SHP77 (cell line): ENCODE measurements around the gene CMTM4.
"Not testable (repeated sequence)": the region's sequence is repeated elsewhere in the genome, so short reads cannot be mapped to it uniquely, and the experiment has no call there.

Experiments used
- DNase-seq, 2 experiments: peaks; one replicate each; lab custom pipeline; 2025; lab: John Stamatoyannopoulos, UW

CMTM4 gene

GRCh38 chr16:66592814-66593213 lies 103.7 kb downstream of the CMTM4 start:
- DNase-seq, result no peak

GRCh38 chr16:66592241-66592640 lies 104.3 kb downstream of the CMTM4 start:
- no peak for DNase-seq

GRCh38 chr16:66591018-66591417 lies 105.5 kb downstream of the CMTM4 start:
- DNase-seq, result no peak

GRCh38 chr16:66590322-66590721 lies 106.2 kb downstream of the CMTM4 start:
- no peak for DNase-seq

- no peak for DNase-seq
These were observed 107.4 kb downstream of the CMTM4 start for GRCh38 chr16:66588981-66589713.

GRCh38 chr16:66587881-66588600 lies 108.5 kb downstream of the CMTM4 start:
- no peak for DNase-seq

- DNase-seq, result no peak
These were observed 110.9 kb downstream of the CMTM4 start for GRCh38 chr16:66585481-66586239.

GRCh38 chr16:66581246-66581952 lies 115.1 kb downstream of the CMTM4 start:
- DNase-seq, result no peak

GRCh38 chr16:66580605-66581209 lies 115.8 kb downstream of the CMTM4 start:
- DNase-seq, result no peak

DNA sequence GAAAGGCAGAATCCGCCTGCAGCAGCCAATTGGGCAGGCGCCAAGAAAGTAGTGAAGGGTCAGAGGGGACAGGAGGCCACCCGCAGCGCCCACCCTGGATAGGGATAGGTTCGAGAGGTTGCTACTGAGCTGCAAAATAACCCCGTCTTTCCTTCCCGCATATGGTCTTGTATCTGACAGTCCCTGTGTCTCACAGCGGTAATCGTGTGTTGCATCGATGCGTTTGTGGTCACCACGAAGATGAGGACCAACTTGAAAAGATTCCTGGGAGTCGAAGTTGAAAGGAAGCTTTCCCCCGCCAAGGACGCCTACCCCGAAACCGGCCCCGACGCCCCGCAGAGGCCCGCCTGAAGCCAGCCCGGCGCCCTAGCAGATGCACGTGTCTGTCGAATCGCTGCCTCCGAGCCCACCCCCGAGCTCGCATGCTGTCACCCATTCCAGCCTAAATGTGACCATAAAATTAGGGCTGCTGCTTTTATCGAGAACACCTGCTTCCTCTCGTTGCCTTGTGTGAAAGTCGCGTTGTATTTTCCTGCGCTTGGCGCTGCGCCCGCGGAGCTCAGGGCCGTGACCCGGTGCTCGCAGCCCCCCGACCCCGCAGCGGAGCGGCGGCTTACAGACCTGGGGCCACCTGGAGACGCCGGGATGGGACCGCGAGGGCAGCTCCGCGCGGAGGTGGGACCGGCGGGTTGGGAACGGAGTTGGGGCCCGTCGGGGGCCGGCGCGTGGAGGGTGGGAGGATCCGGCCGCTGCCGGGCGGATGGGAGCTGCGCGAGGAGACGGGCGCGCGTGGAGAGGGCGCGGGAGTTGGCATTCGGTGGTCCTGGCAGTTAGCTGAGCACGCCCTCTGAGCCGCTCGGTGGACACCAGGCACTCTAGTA lies 117.7 kb downstream of the CMTM4 start, which contains the start of gene CMTM2:
Gene CMTM2, plus strand, starts transcription at position 813 of the 881 bp plus-strand sequence. CDS start 145 bp downstream, outside the sequence.
- no peak for DNase-seq

DNA sequence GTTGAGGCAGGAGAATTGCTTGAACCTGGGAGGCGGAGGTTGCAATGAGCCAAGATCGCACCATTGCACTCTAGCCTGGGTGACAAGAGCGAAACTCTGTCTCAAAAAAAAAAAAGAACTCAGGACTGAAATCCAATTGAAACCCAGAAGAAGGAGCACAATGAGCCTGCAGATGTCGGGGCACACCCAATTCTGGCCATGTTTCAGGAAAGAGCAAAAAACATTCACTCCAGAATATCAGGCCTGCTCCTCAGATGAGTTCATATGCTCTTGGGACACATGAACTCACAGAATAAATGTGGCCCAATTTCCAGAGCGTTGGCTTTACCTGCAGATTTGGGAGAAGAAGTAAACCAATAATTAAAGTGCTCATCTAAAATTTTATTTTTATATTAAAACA lies 120.2 kb downstream of the CMTM4 start:
- DNase-seq, result no peak

DNA sequence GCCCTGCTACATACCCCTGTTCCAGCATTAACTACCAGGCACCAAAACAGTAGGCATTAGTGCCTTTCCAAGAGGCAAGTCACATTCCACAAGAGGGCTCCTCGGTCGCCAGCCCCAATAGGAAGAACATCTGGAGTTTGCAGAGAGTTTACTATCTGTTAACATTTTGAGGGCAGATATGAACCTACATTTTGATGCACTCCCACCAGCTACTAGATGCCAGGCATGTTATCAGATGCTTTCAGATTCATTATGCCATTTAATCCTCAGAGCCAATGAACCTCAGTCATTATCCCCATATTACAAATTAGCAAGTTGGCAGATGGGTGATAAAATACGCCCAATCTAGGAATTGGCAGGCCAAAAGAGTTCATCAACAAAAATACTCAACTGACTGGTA lies 121.5 kb downstream of the CMTM4 start:
- no peak for DNase-seq

DNA sequence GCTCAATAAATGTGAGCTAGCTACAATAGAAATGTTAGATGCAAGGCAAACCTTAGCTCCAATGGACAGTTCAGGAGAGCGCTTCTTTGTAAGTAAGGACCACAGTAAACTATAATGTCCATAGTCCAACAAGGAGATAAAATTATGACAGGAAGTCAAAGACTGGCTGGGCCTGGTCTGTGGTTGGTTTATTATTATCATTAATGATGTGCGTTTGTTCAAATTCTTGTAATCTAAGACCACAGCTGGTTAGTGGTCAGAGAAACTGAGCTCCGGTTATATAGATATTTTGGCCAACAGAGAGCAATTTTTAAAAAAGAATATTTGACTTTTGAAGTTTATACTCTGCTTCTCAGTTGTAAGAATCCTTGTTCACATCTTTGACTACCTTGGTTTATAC lies 122.0 kb downstream of the CMTM4 start:
- no peak for DNase-seq

DNA sequence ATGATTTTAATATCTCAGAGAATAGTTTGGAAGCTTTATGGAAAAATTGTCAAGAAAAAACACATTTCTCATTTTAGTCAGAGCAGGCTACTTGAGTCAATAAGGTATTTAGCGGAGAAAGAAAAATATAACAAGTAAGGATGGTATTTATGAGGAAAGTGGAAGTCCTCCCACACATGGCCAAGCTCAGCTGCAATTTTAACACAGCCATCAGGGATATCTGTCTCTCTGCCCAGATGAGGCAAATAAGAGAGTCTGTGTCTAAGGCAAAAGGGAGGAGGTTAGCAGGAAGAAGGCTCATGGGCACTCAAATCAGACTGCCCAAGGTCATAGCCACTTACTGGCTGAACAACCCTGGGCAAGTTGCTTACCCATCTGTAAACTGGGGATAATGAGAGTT lies 122.5 kb downstream of the CMTM4 start:
- no peak for DNase-seq

DNA sequence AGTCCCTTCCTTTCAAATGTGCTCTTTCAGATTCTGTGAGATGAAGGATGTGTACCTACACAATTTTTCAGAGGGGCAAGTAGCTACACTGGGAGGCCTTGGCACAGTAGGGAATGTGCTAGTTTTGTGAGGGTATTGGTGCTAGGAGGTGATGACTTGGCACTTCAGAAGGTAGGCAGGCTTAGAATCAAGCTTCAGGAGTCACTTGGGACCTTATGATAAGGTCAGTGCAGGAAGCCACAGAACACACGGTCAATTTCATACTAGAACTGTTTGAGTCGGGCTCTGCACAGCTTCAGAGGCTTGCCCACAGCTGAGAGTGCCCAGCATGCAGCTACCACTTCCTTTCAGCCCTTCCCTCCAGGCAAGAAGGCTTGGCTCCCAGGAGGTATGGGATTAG lies 124.2 kb downstream of the CMTM4 start:
- no peak for DNase-seq

GRCh38 chr16:66569827-66570405 lies 126.6 kb downstream of the CMTM4 start:
- no peak for DNase-seq

DNA sequence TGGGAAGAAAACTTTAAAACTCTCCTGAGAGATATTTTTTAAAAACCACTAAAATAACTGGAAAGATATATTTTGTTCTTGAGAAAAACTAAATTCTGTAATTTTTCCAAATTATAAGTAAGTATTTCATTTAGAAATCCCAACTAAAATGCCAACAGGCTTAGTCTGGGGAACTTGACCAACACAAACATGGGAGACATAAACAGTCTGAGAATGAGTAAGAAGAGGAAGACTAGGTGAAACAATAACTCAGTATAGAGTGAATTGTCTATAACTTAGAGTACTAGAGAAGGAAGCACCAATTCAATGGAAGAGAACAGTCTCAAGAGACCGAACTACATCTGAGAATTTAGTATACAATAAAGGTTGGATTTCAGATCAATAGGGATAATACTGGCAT lies 127.4 kb downstream of the CMTM4 start:
- no peak for DNase-seq

- no peak for DNase-seq
These were observed 128.2 kb downstream of the CMTM4 start for GRCh38 chr16:66568355-66568754.

DNA sequence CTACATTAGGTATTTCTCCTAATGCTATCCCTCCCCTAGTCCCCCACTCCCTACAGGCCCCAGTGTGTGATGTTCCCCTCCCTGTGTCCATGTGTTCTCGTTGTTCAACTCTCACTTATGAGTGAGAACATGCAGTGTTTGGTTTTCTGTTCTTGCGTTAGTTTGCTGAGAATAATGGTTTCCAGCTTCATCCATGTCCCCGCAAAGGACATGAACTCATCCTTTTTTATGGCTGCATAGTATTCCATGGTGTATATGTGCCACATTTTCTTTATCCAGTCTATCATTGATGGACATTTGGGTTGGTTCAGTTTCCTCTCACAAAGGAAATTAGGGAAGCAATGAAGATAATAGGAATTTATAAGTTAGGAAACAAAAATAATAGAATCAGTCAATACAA lies 129.3 kb downstream of the CMTM4 start:
- DNase-seq, result not testable (repeated sequence)
